ENCODE results near the gene BACE1-AS.

GRCh38 chr11:117313091-117313490, 21.9 kb downstream of the BACE1-AS start:
- TF ChIP-seq REST (IDR thresholded peaks at IDR 0.05; ENCODE audit: insufficient read depth in 1 of 2, low read depth in 2 of 2, low read length in 2 of 2) (no peak), TAF1 (IDR thresholded peaks at IDR 0.05; ENCODE audit: borderline replicate concordance, insufficient read depth, low read length) (no peak), SIN3A (IDR thresholded peaks at IDR 0.05; ENCODE audit: borderline replicate concordance, insufficient read depth, low read length) (no peak), POLR2AphosphoS5 (IDR thresholded peaks at IDR 0.05; ENCODE audit: low read depth, low read length) (no peak)

Data from PFSK-1 (cell line).